ENCODE data around the gene SLC25A39.
A peak's percentile ranks its signal among the peaks of the same experiment; 100 is the strongest.
"Not testable (repeated sequence)": the region's sequence is repeated elsewhere in the genome, so short reads cannot be mapped to it uniquely, and the experiment has no call there.

SLC25A39 gene

DNA sequence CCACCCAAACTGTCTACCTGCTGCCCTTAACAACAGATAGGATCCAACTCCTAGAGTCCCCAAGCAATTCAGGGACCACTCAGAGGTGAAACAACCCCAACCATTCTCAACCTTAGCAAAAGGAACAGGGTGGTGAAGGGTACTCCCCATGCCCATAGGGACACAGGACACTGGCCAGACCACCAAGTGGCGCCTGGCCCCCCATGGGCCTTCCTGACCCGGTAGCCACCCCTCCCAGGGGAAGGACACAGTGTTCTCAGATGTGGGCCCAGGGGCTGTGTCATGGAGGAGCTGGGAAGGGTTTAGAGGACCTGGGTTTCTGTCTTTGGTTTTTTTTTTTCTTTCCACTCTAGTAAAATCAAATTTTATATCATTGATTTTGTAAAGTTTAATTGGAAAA, 9.7 kb upstream of the SLC25A39 start:
- WGBS (ENCODE audit: extremely low coverage, insufficient coverage, insufficient read length) = no CpG with 5 or more reads among the region's 2 CpGs
- Histone ChIP-seq H4K8ac (ENCODE audit: low read depth, low read length) (no peak overlapping the region), H2BK12ac (ENCODE audit: low read length) (no peak overlapping the region), H3K18ac (ENCODE audit: low read length) (no peak overlapping the region), H2BK120ac (ENCODE audit: insufficient read depth, low read length, poor library complexity) (no peak overlapping the region), H3K23ac (ENCODE audit: low read length) (no peak overlapping the region), H3K79me1 (ENCODE audit: low read length) (no peaks in the 10 kb centered on the region), H3K36me3 (ENCODE audit: control insufficient read depth in 1 of 2, insufficient read depth in 2 of 2, low read length in 2 of 2) (no peaks in the 10 kb centered on the region), H3K79me2 (ENCODE audit: control insufficient read depth, insufficient read depth, low read length, poor library complexity) (no peaks in the 10 kb centered on the region), H3K27ac (ENCODE audit: low read depth, low read length) (no peak overlapping the region), H3K4me1 (ENCODE audit: control insufficient read depth in 1 of 2, insufficient read depth in 2 of 2, low read length in 2 of 2) (no peaks in the 10 kb centered on the region), H3K9ac (ENCODE audit: low read length) (no peak overlapping the region), H3K14ac (ENCODE audit: low read length) (no peak overlapping the region), H3K9me3 (ENCODE audit: insufficient read depth, low read depth, low read length) (no peaks in the 10 kb centered on the region), H4K91ac (ENCODE audit: low read depth, low read length) (no peak overlapping the region), H3K4me2 (ENCODE audit: low read length) (no peak overlapping the region), H3K4me3 (ENCODE audit: low read depth, low read length) (no peak overlapping the region), H3K4ac (ENCODE audit: low read depth, low read length) (no peak overlapping the region), H2AK5ac (ENCODE audit: low read length) (no peak overlapping the region), H3K27me3 (ENCODE audit: insufficient read depth, low read length) (no peaks in the 10 kb centered on the region), H4K12ac (ENCODE audit: low read depth, low read length) (no peak overlapping the region), H2AFZ (ENCODE audit: insufficient read depth, low read length, poor library complexity) (no peak overlapping the region), H2BK5ac (ENCODE audit: low read depth, low read length, poor library complexity) (no peak overlapping the region)
- DNase-seq = no peak

DNA sequence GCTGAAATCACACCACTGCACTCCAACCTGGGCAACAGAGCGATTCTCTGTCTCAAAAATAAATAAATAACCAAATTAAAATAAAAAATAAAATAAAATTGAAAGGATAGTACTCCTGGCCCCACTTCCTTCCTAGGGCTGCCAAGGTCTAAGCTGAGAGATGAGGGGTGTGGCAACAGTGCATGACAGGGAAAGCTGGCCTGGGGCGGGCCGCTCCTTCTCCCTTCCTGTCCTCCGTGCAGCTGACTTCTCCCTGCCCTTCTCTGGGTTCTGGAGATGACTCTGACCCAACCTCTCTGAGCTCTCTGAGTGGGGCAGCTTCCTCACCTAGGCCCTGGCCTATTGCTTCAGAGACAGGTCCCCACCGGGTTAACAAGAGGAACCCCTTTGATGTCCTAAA, 8.7 kb upstream of the SLC25A39 start:
- H3K4me2 ChIP-seq (ENCODE audit: low read length) = no peak overlapping the region
- no peak overlapping the region for H2BK5ac ChIP-seq (ENCODE audit: low read depth, low read length, poor library complexity)
- no peaks in the 10 kb centered on the region for H3K79me1 ChIP-seq (ENCODE audit: low read length)
- H2BK12ac ChIP-seq (ENCODE audit: low read length) = no peak overlapping the region
- WGBS (ENCODE audit: extremely low coverage, insufficient coverage, insufficient read length) = no CpG with 5 or more reads among the region's 5 CpGs
- H3K9me3 ChIP-seq (ENCODE audit: insufficient read depth, low read depth, low read length) = no peaks in the 10 kb centered on the region
- no peak overlapping the region for H3K18ac ChIP-seq (ENCODE audit: low read length)
- no peaks in the 10 kb centered on the region for H3K36me3 ChIP-seq (ENCODE audit: control insufficient read depth in 1 of 2, insufficient read depth in 2 of 2, low read length in 2 of 2)
- H3K4ac ChIP-seq (ENCODE audit: low read depth, low read length) = no peak overlapping the region
- DNase-seq = no peak
- no peak overlapping the region for H4K8ac ChIP-seq (ENCODE audit: low read depth, low read length)
- H3K4me3 ChIP-seq (ENCODE audit: low read depth, low read length) = no peak overlapping the region
- H3K27ac ChIP-seq (ENCODE audit: low read depth, low read length) = no peak overlapping the region
- no peaks in the 10 kb centered on the region for H3K27me3 ChIP-seq (ENCODE audit: insufficient read depth, low read length)
- H2AK5ac ChIP-seq (ENCODE audit: low read length) = no peak overlapping the region
- no peak overlapping the region for H3K23ac ChIP-seq (ENCODE audit: low read length)
- H3K4me1 ChIP-seq (ENCODE audit: control insufficient read depth in 1 of 2, insufficient read depth in 2 of 2, low read length in 2 of 2) = no peaks in the 10 kb centered on the region
- no peak overlapping the region for H2BK120ac ChIP-seq (ENCODE audit: insufficient read depth, low read length, poor library complexity)
- no peak overlapping the region for H3K9ac ChIP-seq (ENCODE audit: low read length)
- no peak overlapping the region for H3K14ac ChIP-seq (ENCODE audit: low read length)
- H3K79me2 ChIP-seq (ENCODE audit: control insufficient read depth, insufficient read depth, low read length, poor library complexity) = no peaks in the 10 kb centered on the region
- H2AFZ ChIP-seq (ENCODE audit: insufficient read depth, low read length, poor library complexity) = no peak overlapping the region
- no peak overlapping the region for H4K12ac ChIP-seq (ENCODE audit: low read depth, low read length)
- H4K91ac ChIP-seq (ENCODE audit: low read depth, low read length) = no peak overlapping the region

DNA sequence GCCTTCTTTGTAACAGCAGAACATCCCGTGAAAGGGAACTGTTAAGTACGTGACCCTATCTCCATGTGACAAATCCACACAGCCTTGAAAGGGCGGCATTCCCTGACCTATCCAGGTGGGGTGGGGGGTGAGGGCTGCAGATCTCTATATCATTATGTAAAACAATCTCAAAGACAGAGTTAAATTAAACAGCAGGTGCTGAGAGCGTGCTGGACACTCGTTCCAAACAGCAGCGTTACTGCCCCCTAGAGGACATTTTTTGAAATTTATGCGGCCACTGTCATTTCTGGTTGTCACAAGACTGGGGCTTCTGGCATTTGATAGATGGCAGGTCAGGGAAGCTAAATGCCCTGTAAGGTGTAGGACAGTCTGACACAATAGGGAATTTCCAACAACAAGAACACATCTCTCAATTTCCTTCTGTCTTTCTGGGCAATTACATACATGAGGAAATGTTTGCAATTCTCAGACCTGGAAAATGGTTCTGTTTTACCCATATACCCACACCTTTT, 6.7 kb upstream of the SLC25A39 start:
- Histone ChIP-seq H3K27me3 (ENCODE audit: insufficient read depth, low read length) (no peaks in the 10 kb centered on the region), H2AFZ (ENCODE audit: insufficient read depth, low read length, poor library complexity) (no peak overlapping the region), H3K9ac (ENCODE audit: low read length) (no peak overlapping the region), H3K23ac (ENCODE audit: low read length) (no peak overlapping the region), H3K4ac (ENCODE audit: low read depth, low read length) (no peak overlapping the region), H2BK5ac (ENCODE audit: low read depth, low read length, poor library complexity) (no peak overlapping the region), H3K36me3 (ENCODE audit: control insufficient read depth in 1 of 2, insufficient read depth in 2 of 2, low read length in 2 of 2) (no peaks in the 10 kb centered on the region), H3K79me2 (ENCODE audit: control insufficient read depth, insufficient read depth, low read length, poor library complexity) (no peaks in the 10 kb centered on the region), H4K12ac (ENCODE audit: low read depth, low read length) (no peak overlapping the region), H4K8ac (ENCODE audit: low read depth, low read length) (no peak overlapping the region), H2BK12ac (ENCODE audit: low read length) (no peak overlapping the region), H3K9me3 (ENCODE audit: insufficient read depth, low read depth, low read length) (no peaks in the 10 kb centered on the region), H3K14ac (ENCODE audit: low read length) (no peak overlapping the region), H3K18ac (ENCODE audit: low read length) (no peak overlapping the region), H3K4me3 (ENCODE audit: low read depth, low read length) (no peak overlapping the region), H2AK5ac (ENCODE audit: low read length) (no peak overlapping the region), H3K79me1 (ENCODE audit: low read length) (no peaks in the 10 kb centered on the region), H3K27ac (ENCODE audit: low read depth, low read length) (no peak overlapping the region), H3K4me2 (ENCODE audit: low read length) (no peak overlapping the region), H3K4me1 (ENCODE audit: control insufficient read depth in 1 of 2, insufficient read depth in 2 of 2, low read length in 2 of 2) (peaks cover 0 to 2% of the 10 kb centered on the region in 2 experiments), H4K91ac (ENCODE audit: low read depth, low read length) (no peak overlapping the region), H2BK120ac (ENCODE audit: insufficient read depth, low read length, poor library complexity) (no peak overlapping the region)
- no CpG with 5 or more reads among the region's 7 CpGs for WGBS (ENCODE audit: extremely low coverage, insufficient coverage, insufficient read length)
- DNase-seq = peak; percentile 89 to 99

DNA sequence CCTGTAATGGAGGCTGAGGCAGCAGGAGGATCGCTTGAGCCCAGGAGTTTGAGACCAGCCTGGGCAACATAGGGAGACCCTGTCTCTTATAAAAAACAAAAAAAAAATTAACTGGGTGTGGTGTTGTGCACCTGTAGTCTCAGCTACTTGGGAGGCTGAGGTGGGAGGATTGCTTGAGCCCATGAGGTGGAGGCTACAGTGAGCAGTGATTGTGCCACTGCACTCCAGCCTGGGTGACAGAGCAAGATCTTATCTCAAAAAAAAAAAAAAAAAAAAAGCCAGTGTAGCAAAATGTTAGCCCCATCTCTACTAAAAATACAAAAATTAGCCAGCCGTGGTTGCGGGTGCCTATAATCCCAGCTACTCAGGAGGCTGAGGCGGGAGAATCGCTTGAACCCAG, 5.6 kb upstream of the SLC25A39 start:
- not testable (repeated sequence) for H2AK5ac ChIP-seq (ENCODE audit: low read length); H3K36me3 ChIP-seq (ENCODE audit: control insufficient read depth in 1 of 2, insufficient read depth in 2 of 2, low read length in 2 of 2); H3K23ac ChIP-seq (ENCODE audit: low read length); H3K4me1 ChIP-seq (ENCODE audit: control insufficient read depth in 1 of 2, insufficient read depth in 2 of 2, low read length in 2 of 2); H2AFZ ChIP-seq (ENCODE audit: insufficient read depth, low read length, poor library complexity); H3K18ac ChIP-seq (ENCODE audit: low read length); H3K9ac ChIP-seq (ENCODE audit: low read length); H3K4ac ChIP-seq (ENCODE audit: low read depth, low read length); H2BK12ac ChIP-seq (ENCODE audit: low read length); H4K12ac ChIP-seq (ENCODE audit: low read depth, low read length); H3K4me3 ChIP-seq (ENCODE audit: low read depth, low read length); H3K27ac ChIP-seq (ENCODE audit: low read depth, low read length); H3K14ac ChIP-seq (ENCODE audit: low read length); H3K4me2 ChIP-seq (ENCODE audit: low read length); H3K79me2 ChIP-seq (ENCODE audit: control insufficient read depth, insufficient read depth, low read length, poor library complexity); H2BK5ac ChIP-seq (ENCODE audit: low read depth, low read length, poor library complexity); DNase-seq; H4K91ac ChIP-seq (ENCODE audit: low read depth, low read length); H3K9me3 ChIP-seq (ENCODE audit: insufficient read depth, low read depth, low read length); H3K27me3 ChIP-seq (ENCODE audit: insufficient read depth, low read length); H2BK120ac ChIP-seq (ENCODE audit: insufficient read depth, low read length, poor library complexity); H3K79me1 ChIP-seq (ENCODE audit: low read length); H4K8ac ChIP-seq (ENCODE audit: low read depth, low read length)
- WGBS (ENCODE audit: extremely low coverage, insufficient coverage, insufficient read length) = no CpG with 5 or more reads among the region's 5 CpGs
